CD4-positive, alpha-beta T cell treated with Interleukin-17A for 4 hours (primary cell): ENCODE measurements around the gene GPC6.

ENCODE experiments used
- DNase-seq: peaks from one replicate; pipeline ENCODE4 v3.0.0-alpha.2; 2020; ENCODE audit warnings: mixed read lengths

Gene GPC6

DNA sequence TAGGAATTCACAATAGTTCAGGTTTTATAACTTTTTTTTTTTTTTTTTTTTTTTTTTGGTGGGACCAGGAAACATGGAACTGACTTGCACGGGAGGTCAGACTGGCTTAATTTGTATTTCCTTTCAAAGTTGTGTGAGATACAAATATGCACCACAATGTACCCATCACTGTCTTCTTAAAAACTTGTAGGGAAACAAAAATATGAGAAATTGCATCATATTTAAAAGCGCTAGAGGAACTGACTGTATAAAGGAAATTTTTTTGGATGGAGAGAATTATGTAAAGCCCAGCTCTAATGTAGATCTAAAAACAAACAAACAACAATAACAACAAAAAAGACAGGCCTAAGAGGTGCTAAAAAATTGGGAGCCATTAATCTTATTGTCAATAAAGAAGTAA is 1006.3 kb downstream of the GPC6 start:
- no peak for DNase-seq

GRCh38 chr13:94233401-94233800 is 1006.8 kb downstream of the GPC6 start:
- DNase-seq, result no peak

DNA sequence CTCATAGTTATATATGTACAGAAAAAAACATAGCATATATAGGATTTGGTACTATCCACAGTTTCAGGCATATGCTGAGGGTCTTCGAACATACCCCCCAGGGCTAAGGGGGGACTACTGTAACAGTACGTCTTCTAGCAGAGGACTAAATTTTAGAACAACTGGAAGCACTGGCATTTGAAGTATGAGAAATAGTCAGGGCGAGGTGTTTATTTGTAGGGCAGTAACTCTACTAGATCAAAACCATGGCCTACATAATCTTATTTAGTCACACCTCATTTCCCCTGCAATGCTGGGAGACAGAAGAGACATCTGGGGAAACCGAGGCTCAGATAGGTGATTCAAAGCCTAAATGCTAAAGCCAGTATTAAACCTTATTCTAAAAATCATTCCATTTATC is 1007.2 kb downstream of the GPC6 start:
- DNase-seq, result no peak

GRCh38 chr13:94234738-94235137 is 1008.1 kb downstream of the GPC6 start:
- DNase-seq, result no peak

GRCh38 chr13:94236132-94236531 is 1009.5 kb downstream of the GPC6 start:
- no peak for DNase-seq

- no peak for DNase-seq
Measured at GRCh38 chr13:94236872-94237271, 1010.3 kb downstream of the GPC6 start.

DNA sequence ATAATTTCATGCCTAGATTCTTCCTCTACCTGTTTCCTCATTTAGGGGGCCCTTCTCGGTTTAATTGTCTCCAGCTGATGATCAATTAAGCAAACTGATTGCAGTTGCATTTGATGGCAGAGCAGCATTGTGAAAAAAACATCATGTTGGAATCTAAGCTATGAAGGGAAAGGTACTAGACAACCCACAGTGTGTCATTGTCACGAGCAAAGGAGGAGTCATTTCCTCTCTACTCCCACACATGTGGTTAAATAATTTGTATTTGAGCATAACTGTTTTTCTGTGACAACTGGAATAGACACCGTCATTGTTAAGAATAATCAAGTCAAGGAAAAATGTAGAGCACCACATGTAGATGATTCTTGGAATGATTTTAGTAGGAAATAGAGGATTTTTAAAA is 1012.5 kb downstream of the GPC6 start:
- peak; percentile 20 for DNase-seq

GRCh38 chr13:94242554-94242953 is 1015.9 kb downstream of the GPC6 start:
- DNase-seq, result no peak

GRCh38 chr13:94243551-94243950 is 1016.9 kb downstream of the GPC6 start:
- DNase-seq, result no peak

GRCh38 chr13:94246495-94246894 is 1019.9 kb downstream of the GPC6 start:
- DNase-seq, result no peak

GRCh38 chr13:94247890-94248289 is 1021.3 kb downstream of the GPC6 start:
- no peak for DNase-seq

DNA sequence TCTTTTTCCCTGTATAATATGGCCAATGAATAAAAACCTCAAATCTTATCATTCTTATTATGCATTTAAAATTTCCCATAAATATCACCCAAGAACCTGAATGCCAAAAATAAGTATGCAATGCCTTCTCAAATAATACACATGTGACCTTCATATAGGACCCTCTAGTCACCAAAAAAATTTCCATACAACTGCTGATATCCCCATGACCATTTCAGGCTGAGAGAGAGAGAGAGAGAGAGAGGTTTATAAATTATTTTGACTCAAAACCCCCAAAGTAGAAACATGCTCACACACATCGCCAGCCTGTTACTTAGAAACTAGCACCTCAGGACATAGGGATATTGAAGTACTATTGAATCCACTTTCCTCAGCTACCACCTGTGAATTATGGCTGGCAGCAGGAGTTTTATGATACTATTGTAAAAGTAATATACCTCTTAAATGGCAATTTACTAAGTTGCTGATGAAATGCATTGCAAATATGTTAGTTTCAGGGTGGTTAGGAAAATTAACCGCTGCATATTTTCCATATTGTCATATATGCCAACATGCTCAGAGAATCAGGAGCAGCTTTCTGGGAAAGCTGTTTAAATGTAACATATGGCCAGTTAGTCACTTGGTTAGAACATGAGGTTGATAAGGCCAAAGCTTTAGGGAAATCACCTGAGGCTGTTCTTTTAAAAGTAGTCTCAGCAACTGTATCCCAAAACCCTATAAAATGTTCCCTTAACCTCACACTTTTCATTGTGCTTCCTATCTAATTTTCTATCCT is 1022.0 kb downstream of the GPC6 start:
- DNase-seq, result no peak

GRCh38 chr13:94249512-94249911 is 1022.9 kb downstream of the GPC6 start:
- DNase-seq, result no peak

- no peak for DNase-seq
Measured at GRCh38 chr13:94251831-94252608, 1025.4 kb downstream of the GPC6 start.

GRCh38 chr13:94254737-94255136 is 1028.1 kb downstream of the GPC6 start:
- DNase-seq, result no peak

DNA sequence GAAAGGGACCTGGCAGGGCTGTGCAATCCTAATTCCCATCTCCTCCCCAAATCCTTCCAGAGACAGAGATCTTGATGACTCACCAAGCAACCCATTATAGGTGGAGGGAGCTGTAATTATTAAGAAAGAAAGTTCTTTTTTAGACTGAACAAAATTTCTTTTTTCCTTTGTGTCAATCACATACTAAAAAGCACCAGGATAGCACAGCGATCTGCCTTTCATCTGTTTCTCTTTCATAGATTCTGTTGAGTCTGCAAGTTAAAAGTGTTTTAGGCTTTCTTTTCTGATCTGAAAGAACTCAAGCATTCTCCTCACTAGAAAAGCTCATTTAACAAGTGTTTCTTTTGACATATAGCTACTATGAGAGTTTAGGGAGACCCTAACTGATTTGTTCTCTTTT is 1030.1 kb downstream of the GPC6 start:
- no peak for DNase-seq

GRCh38 chr13:94259984-94260383 is 1033.4 kb downstream of the GPC6 start:
- DNase-seq, result no peak

DNA sequence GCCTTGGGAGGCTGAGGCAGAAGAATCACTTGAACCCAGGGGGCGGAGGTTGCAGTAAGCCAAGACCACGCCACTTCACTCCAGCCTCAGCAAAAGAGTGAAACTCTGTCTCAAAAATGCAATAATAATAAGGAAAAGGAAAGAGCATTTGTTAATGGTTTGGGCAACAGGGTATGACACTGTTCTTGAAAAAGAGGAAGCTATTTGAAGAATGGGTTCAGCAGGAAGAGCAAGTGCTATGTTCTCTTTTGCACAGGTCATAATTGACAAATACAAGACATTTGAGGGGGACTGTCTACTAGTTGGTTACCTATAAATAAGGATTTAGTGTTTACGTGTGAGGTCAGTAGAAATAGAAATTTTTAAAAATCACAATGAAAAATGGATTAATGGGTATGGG is 1034.6 kb downstream of the GPC6 start:
- no peak for DNase-seq

GRCh38 chr13:94263038-94263437 is 1036.4 kb downstream of the GPC6 start:
- no peak for DNase-seq

GRCh38 chr13:94267581-94268366 is 1041.2 kb downstream of the GPC6 start:
- DNase-seq, result no peak

GRCh38 chr13:94268661-94269060 is 1042.1 kb downstream of the GPC6 start:
- DNase-seq, result no peak

- DNase-seq, result no peak
Measured at GRCh38 chr13:94269557-94269956, 1043.0 kb downstream of the GPC6 start.

GRCh38 chr13:94270556-94270955 is 1043.9 kb downstream of the GPC6 start:
- no peak for DNase-seq

GRCh38 chr13:94272038-94272437 is 1045.4 kb downstream of the GPC6 start:
- no peak for DNase-seq
